Measurements from ENCODE around the gene STK40.

The STK40 gene

DNA sequence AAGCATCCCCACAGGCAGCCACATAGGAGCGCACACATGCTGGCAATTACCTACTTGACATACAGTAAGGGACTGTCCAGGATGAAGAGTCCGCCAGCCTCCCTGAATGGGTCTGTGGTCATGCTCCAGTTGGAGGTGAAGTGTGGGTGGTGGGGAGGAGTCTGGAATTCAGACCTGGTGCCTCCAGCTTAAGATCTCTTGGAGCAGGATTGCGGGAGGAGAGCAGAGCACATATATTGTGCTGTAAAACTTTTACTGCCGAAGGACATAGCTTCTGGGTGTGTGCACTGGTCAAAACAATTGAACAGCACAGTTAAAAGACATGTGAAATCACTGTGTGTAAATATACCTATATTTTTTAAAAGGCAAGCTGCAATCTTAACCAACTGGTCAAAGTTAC is 17.9 kb downstream of the STK40 start:
- DNase-seq = no peak

DNA sequence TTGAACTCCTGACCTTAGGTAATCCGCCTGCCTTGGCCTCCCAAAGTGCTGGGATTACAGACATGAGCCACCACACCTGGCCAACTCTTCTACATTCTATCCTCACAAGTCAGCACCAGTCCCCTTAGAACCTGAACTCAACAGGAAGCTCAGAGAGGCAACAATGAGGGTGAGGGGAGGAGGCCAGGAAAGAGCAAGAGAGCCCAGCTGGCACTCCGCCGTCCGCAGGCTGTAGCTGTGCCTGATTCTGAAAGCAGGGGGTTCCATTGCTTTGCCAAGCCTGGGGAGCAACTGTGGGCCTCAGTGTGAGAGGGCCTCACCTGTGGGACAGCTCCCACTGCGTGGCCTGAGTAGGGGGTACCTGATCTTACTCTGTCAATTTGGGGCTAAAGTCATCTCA is 18.7 kb downstream of the STK40 start:
- no peak for DNase-seq

DNA sequence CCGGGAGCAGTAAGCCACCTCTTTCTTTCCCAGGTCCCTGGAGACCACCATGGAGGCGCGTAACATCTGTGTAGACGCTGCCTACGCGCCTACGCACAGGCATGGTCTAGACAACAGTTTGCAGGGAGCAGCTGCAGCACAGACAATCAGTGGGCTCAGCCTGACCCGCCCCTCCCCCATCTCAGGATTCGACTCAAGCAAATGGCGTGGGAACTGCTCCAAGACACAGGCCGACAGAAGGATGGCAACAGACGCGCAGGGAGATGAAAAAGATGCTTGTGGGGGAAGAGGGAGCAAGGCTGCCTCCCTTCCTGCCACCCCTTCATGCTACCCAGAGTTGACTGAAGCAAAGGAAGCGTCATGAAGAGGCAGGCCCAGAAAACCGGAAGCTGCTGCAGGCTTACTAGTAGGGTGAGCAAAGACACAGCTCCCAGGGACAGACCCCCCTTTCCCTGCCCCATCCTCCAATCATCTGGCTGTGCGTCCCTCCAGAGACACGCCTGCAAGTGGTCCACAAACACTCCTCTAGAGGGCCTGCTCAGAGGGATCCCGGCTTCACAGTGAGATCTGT is 19.5 kb downstream of the STK40 start:
- peak; percentile 77 for DNase-seq

GRCh38 chr1:36365381-36365780 is 20.3 kb downstream of the STK40 start:
- no peak for DNase-seq

GRCh38 chr1:36359911-36360550 is 25.7 kb downstream of the STK40 start:
- DNase-seq = no peak

DNA sequence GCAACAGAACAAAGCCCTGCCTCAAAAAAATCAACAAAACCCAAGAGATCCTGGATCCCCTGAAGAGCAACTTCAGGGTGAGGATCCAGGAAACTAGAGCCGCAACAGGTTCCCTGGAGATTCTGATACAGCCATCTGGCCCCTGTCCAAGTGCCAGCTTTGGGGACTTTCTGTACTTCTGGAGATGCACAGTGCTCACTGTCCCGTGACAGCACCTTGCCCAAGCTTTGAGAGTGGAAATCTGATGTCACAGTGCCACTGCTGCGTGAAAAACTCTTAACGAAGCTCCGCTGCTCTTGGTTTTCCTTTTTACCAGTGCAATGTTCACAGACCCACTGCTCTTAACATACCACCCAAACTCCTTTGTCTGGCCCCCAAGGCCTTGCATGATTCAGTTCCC is 26.3 kb downstream of the STK40 start:
- DNase-seq = no peak

DNA sequence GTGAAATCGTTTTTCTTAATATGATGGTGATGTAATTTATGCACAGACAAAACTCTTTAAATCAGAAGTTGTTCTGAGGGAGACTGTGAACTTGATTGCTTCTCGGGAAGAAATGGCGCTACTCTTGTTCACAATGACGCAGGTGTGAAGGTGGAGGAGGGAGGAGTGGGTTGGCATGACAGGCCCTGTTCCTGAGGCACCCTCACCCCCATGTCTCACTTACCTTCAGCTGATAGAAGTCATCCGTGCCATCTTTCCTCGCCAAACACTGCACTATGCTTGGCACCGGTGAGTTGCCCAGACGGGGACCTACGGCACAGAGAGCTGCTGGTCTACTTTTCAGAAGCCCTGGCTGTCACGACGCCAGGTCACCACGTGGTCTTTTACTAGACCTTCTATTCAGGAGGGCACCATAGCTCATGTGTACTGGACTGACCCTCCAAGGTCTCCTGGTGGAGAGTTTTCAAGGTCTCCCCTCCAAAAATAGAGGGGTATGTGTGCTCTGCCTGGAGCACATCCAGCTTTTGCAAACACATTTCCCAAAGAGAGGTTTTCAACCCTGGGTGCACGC is 27.1 kb downstream of the STK40 start:
- DNase-seq = no peak

DNA sequence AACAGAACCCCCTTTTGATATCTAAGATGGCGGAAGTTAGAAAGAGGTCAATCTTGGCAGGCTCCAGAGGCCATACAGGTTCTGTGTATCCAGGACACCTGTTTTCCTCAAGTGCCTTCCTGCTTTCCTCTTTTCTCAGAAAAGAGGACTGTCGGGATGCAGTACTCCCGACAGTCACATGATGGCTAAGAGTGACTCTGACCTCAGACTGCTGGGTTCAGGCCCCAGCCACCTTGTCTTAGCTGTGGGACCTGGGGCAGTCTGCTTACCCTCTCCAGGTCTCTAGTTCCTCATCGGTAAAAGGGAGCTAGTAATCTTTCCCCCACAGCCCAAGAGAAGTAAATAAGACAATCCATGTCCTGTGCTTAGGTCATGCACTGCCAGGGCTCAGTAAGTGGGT is 29.9 kb downstream of the STK40 start:
- DNase-seq = no peak

DNA sequence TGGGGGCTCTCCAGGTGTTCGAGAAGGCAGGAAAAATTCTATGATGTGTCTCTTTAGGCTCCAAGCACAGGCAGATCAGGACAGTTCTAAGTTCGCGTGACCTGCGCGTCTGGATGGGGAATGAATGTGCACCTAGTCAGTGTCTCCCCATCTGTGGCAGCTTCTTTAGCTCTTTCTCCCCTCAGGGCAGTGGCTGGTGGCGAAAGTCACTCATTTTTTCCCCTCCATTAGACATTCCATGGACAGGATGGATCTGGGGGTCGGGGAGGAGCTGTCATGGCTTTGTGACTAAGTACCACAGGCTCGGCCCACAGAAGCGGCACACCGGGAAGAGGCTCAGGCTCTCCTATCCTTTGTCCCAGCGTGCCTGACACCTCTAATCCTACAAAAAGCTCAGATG is 31.2 kb downstream of the STK40 start:
- DNase-seq = no peak

DNA sequence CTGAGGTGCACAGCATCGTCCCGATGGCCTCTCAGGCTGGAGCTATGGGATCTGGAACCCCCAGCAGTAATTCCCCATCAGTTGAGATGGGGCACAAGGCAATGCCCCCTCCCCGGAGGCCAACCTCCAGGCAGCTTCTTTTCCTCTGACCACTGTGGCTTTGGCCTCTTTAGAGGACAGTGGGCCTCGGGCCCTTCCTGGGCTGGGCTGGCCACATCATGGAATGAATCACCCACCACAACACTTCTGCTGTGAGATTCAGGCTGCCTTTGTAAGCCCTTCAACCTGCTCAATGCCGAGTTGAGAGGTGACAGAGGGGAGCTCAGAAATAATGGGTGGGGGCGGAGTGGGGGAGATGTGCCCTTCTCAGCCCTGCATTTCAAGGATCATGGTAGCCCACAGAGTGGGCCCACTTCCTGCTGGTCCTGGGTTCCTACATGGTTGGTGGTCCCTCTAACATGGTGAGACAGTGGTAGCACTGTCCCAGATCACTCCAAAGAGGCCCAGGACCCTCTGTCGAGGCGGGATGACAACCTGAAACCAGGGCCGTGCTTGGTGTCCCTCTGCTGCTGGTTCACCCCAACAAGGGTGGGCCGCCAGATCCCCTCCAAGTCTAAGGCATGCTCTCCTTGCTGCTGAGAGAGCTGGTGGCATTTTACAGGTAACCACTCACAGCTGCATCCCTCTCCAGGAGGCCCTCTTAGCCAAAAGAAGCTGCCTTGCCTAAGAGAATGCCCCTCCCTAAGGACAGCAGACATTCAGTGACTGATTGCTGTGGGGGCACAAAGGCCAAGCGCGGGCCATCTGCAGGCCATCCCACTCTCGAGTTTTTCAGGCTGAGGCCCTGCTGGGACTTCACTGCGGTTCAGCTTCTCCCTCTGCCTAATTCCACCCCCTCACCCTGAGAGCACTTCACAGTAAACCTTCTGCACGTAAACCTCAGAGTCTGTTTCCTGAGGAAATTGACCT is 32.5 kb downstream of the STK40 start:
- DNase-seq = no peak

- DNase-seq = no peak
These were observed 33.4 kb downstream of the STK40 start for GRCh38 chr1:36352125-36352909.

- DNase-seq = peak; percentile 60
These were observed 34.3 kb downstream of the STK40 start for GRCh38 chr1:36351227-36351977.

- no peak for DNase-seq
These were observed 35.0 kb downstream of the STK40 start for GRCh38 chr1:36350659-36351226.

GRCh38 chr1:36349839-36350238 is 35.9 kb downstream of the STK40 start:
- no peak for DNase-seq

DNA sequence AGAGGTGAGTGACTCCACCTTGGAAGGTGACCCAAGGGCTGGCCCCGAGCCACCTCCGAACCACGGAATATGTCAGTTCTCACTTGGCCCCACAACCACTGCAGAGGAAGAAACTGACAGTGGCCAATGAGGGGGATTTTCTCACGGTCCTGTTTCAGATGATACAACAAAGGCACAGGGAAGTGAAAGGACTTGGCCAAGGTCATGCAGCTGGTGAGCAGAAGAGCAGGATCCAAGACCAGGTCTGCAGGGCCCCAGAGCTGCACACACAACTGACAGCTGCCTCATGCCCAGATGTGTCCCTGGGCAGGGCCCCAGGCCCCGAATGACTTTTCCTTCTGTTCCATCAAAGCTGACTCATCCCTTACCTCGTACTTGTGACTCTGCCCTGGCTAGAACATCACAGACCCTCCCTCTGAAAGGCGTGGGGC is 36.5 kb downstream of the STK40 start:
- DNase-seq = no peak

- DNase-seq = no peak
These were observed 38.9 kb downstream of the STK40 start for GRCh38 chr1:36346741-36347370.

GRCh38 chr1:36345353-36345752 is 40.4 kb downstream of the STK40 start:
- no peak for DNase-seq

- DNase-seq = no peak
These were observed 41.4 kb downstream of the STK40 start for GRCh38 chr1:36344395-36344680.

- no peak for DNase-seq
These were observed 41.9 kb downstream of the STK40 start for GRCh38 chr1:36343651-36344394.

GRCh38 chr1:36342426-36343185 is 43.1 kb downstream of the STK40 start:
- no peak for DNase-seq
